ENCODE data around the gene HCFC2.

The HCFC2 gene

GRCh38 chr12:104097954-104098353, 33.6 kb downstream of the HCFC2 start:
- H2AFZ ChIP-seq (ENCODE audit: low read depth, low read length) = no peak overlapping the region
- TF ChIP-seq CTCF (IDR thresholded peaks at IDR 0.05; ENCODE audit: borderline replicate concordance, extremely low read depth, low read length, poor library complexity, severe bottlenecking) (no peak), EZH2 (IDR thresholded peaks at IDR 0.05; ENCODE audit: borderline replicate concordance, low read depth, low read length, severe bottlenecking) (no peak)
- no peak overlapping the region for H3K4me2 ChIP-seq (ENCODE audit: insufficient read depth, low read length)
- H3K9me3 ChIP-seq (ENCODE audit: insufficient read depth, low read length, severe bottlenecking) = no peaks in the 10 kb centered on the region
- H3K27me3 ChIP-seq (ENCODE audit: insufficient read depth, low read length, poor library complexity) = no peaks in the 10 kb centered on the region
- H3K79me2 ChIP-seq (ENCODE audit: insufficient read depth, low read length) = no peaks in the 10 kb centered on the region
- no peak for DNase-seq
- ATAC-seq (ENCODE audit: insufficient read depth, low read depth) = no peak
- H3K9ac ChIP-seq (ENCODE audit: low read depth, low read length) = no peak overlapping the region
- H3K4me1 ChIP-seq (ENCODE audit: insufficient read depth, low read length) = no peaks in the 10 kb centered on the region
- no peak overlapping the region for H3K27ac ChIP-seq (ENCODE audit: low read length)
- H4K20me1 ChIP-seq (ENCODE audit: insufficient read depth, low read length) = no peaks in the 10 kb centered on the region
- H3K36me3 ChIP-seq (ENCODE audit: insufficient read depth, low read length) = peaks cover 71% of the 10 kb centered on the region
- H3K4me3 ChIP-seq (ENCODE audit: low read depth in 1 of 2, low read length in 2 of 2) = no peak overlapping the region

GRCh38 chr12:104105461-104105860, 41.1 kb downstream of the HCFC2 start:
- no peaks in the 10 kb centered on the region for H3K27me3 ChIP-seq (ENCODE audit: insufficient read depth, low read length, poor library complexity)
- no peaks in the 10 kb centered on the region for H3K9me3 ChIP-seq (ENCODE audit: insufficient read depth, low read length, severe bottlenecking)
- peaks cover 5% of the 10 kb centered on the region; the same call in 1 of the 2 replicates for H3K4me1 ChIP-seq (ENCODE audit: insufficient read depth, low read length)
- no peak overlapping the region for H2AFZ ChIP-seq (ENCODE audit: low read depth, low read length)
- TF ChIP-seq CTCF (IDR thresholded peaks at IDR 0.05; ENCODE audit: borderline replicate concordance, extremely low read depth, low read length, poor library complexity, severe bottlenecking) = no peak
- no peak overlapping the region for H3K27ac ChIP-seq (ENCODE audit: low read length)
- no peak overlapping the region for H3K4me3 ChIP-seq (ENCODE audit: low read depth in 1 of 2, low read length in 2 of 2)
- H3K36me3 ChIP-seq (ENCODE audit: insufficient read depth, low read length) = peaks cover 10% of the 10 kb centered on the region; the same call in 1 of the 2 replicates
- no peaks in the 10 kb centered on the region for H4K20me1 ChIP-seq (ENCODE audit: insufficient read depth, low read length)
- DNase-seq = no peak
- no peaks in the 10 kb centered on the region for H3K79me2 ChIP-seq (ENCODE audit: insufficient read depth, low read length)
- no peak overlapping the region for H3K9ac ChIP-seq (ENCODE audit: low read depth, low read length)
- no peak overlapping the region for H3K4me2 ChIP-seq (ENCODE audit: insufficient read depth, low read length)
- ATAC-seq (ENCODE audit: insufficient read depth, low read depth) = no peak

- no peak overlapping the region for H3K9ac ChIP-seq (ENCODE audit: low read depth, low read length)
- no peak overlapping the region for H3K27ac ChIP-seq (ENCODE audit: low read length)
- ATAC-seq (ENCODE audit: insufficient read depth, low read depth) = no peak
- H3K4me3 ChIP-seq (ENCODE audit: low read depth in 1 of 2, low read length in 2 of 2) = no peak overlapping the region
- no peak for TF ChIP-seq CTCF (IDR thresholded peaks at IDR 0.05; ENCODE audit: borderline replicate concordance, extremely low read depth, low read length, poor library complexity, severe bottlenecking)
- TF ChIP-seq EZH2 (IDR thresholded peaks at IDR 0.05; ENCODE audit: borderline replicate concordance, low read depth, low read length, severe bottlenecking) = no peak
- H3K4me2 ChIP-seq (ENCODE audit: insufficient read depth, low read length) = no peak overlapping the region
- no peaks in the 10 kb centered on the region for H3K79me2 ChIP-seq (ENCODE audit: insufficient read depth, low read length)
- no peaks in the 10 kb centered on the region for H4K20me1 ChIP-seq (ENCODE audit: insufficient read depth, low read length)
- no peak for DNase-seq
- H3K36me3 ChIP-seq (ENCODE audit: insufficient read depth, low read length) = peaks cover 4% of the 10 kb centered on the region; the same call in 1 of the 2 replicates
- peaks cover 5% of the 10 kb centered on the region; the same call in 1 of the 2 replicates for H3K4me1 ChIP-seq (ENCODE audit: insufficient read depth, low read length)
- no peak overlapping the region for H2AFZ ChIP-seq (ENCODE audit: low read depth, low read length)
- no peaks in the 10 kb centered on the region for H3K27me3 ChIP-seq (ENCODE audit: insufficient read depth, low read length, poor library complexity)
- no peaks in the 10 kb centered on the region for H3K9me3 ChIP-seq (ENCODE audit: insufficient read depth, low read length, severe bottlenecking)
Measured at GRCh38 chr12:104106965-104107364, 42.6 kb downstream of the HCFC2 start.
